Activated naive CD8-positive, alpha-beta T cell (primary cell): ENCODE results near the gene NUP107.

Source experiments
- H3K27ac Mint-ChIP-seq: one replicate; pipeline ENCODE4 v1.8.0; 2021; ENCODE audit warnings: mixed read lengths
- H3K27me3 Mint-ChIP-seq: one replicate; pipeline ENCODE4 v1.8.0; 2021; ENCODE audit warnings: mixed read lengths
- H3K36me3 Mint-ChIP-seq: one replicate; pipeline ENCODE4 v1.8.0; 2021; ENCODE audit warnings: mixed read lengths
- H3K4me1 Mint-ChIP-seq: one replicate; pipeline ENCODE4 v1.8.0; 2021; ENCODE audit warnings: low read depth, mixed read lengths
- H3K4me3 Mint-ChIP-seq: one replicate; pipeline ENCODE4 v1.8.0; 2021; ENCODE audit warnings: mild to moderate bottlenecking, mixed read lengths
- H3K9me3 Mint-ChIP-seq: one replicate; pipeline ENCODE4 v1.8.0; 2021; ENCODE audit warnings: low read depth, mixed read lengths

Gene NUP107

GRCh38 chr12:68776976-68777610, 90.3 kb downstream of the NUP107 start:
- no peak overlapping the region for H3K27ac Mint-ChIP-seq
- H3K36me3 Mint-ChIP-seq = peaks cover 10% of the 10 kb centered on the region
- H3K4me1 Mint-ChIP-seq = peaks cover 18% of the 10 kb centered on the region
- H3K4me3 Mint-ChIP-seq = no peak overlapping the region
- no peaks in the 10 kb centered on the region for H3K9me3 Mint-ChIP-seq
- no peaks in the 10 kb centered on the region for H3K27me3 Mint-ChIP-seq

- H3K36me3 Mint-ChIP-seq = peaks cover 15% of the 10 kb centered on the region
- H3K4me1 Mint-ChIP-seq = no peaks in the 10 kb centered on the region
- H3K4me3 Mint-ChIP-seq = no peak overlapping the region
- H3K27ac Mint-ChIP-seq = no peak overlapping the region
- no peaks in the 10 kb centered on the region for H3K9me3 Mint-ChIP-seq
- no peaks in the 10 kb centered on the region for H3K27me3 Mint-ChIP-seq
Observed at GRCh38 chr12:68779280-68779679, 92.5 kb downstream of the NUP107 start.

DNA sequence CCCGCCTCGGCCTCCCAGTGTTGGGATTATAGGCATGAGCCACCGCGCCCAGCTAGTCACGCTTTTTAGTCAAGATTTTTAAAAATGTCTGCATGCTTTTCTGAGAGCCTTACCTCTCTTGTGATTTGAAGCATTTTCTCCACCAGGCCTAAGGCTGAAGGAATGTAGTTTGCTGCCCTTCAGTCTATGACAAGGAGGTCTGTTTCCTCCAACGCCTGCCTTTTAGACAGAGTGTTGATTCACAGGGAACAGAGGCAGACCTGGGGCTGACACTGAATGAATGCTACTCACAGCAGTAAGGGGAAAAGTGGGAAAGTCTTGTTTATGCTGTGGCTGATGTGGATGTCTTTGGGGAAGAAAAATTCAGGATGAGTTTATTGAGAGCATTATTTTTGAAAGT, 94.0 kb downstream of the NUP107 start:
- Mint-ChIP-seq H3K27me3 (no peaks in the 10 kb centered on the region), H3K36me3 (peaks cover 17% of the 10 kb centered on the region), H3K4me3 (no peak overlapping the region), H3K9me3 (no peaks in the 10 kb centered on the region), H3K27ac (no peak overlapping the region), H3K4me1 (no peaks in the 10 kb centered on the region)

DNA sequence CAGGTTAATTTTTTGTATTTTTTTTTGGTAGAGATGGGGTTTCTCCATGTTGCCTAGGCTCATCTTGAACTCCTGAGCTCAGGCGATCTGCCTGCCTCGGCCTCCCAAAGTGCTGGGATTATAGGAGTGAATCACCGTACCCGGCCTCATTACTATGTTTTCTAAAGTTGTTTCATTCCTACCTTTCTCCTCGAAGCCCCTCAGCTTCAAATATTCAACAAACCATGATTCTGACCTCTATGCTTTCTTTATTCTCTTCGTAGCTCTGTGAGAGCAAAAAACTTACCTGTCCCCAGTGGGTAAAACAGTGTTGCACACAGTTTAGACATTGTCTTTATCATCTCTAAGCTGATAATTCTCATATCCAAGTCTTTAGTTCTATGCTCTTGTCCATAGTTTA, 95.0 kb downstream of the NUP107 start:
- no peaks in the 10 kb centered on the region for H3K4me1 Mint-ChIP-seq
- H3K9me3 Mint-ChIP-seq = no peaks in the 10 kb centered on the region
- H3K27ac Mint-ChIP-seq = no peak overlapping the region
- no peaks in the 10 kb centered on the region for H3K27me3 Mint-ChIP-seq
- H3K4me3 Mint-ChIP-seq = no peak overlapping the region
- peaks cover 16% of the 10 kb centered on the region for H3K36me3 Mint-ChIP-seq

GRCh38 chr12:68784015-68784414, 97.2 kb downstream of the NUP107 start:
- no peak overlapping the region for H3K27ac Mint-ChIP-seq

DNA sequence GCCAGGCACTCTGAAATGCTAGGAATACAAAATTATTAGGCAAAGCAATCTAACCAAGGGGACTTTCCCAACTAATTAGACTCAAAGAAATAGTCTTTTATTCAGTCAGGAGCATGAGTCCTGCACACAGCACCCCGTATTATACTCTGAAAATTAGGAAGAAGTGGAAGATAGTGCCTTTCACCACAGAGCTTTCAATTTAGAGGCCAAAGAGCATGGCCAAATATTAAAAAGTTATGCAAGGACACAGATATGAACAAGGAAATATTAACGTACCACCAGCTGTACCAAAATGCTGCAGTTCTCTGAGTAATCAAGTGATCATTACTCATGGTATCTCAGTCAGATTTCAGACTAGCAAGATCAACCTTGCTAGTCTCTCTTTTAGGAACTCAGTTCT, 98.6 kb downstream of the NUP107 start:
- H3K4me1 Mint-ChIP-seq = no peaks in the 10 kb centered on the region
- H3K36me3 Mint-ChIP-seq = peaks cover 9% of the 10 kb centered on the region
- no peak overlapping the region for H3K27ac Mint-ChIP-seq
- no peaks in the 10 kb centered on the region for H3K27me3 Mint-ChIP-seq
- no peaks in the 10 kb centered on the region for H3K9me3 Mint-ChIP-seq
- no peak overlapping the region for H3K4me3 Mint-ChIP-seq

More at GRCh38 chr12:68784015-68784414, 97.2 kb downstream of the NUP107 start:
- Mint-ChIP-seq H3K4me3 (no peak overlapping the region), H3K9me3 (no peaks in the 10 kb centered on the region), H3K36me3 (peaks cover 11% of the 10 kb centered on the region), H3K27me3 (no peaks in the 10 kb centered on the region), H3K4me1 (no peaks in the 10 kb centered on the region)

GRCh38 chr12:68785823-68786222, 99.0 kb downstream of the NUP107 start:
- Mint-ChIP-seq H3K4me1 (no peaks in the 10 kb centered on the region), H3K9me3 (no peaks in the 10 kb centered on the region), H3K4me3 (no peak overlapping the region), H3K27ac (no peak overlapping the region), H3K36me3 (peaks cover 7% of the 10 kb centered on the region), H3K27me3 (no peaks in the 10 kb centered on the region)

DNA sequence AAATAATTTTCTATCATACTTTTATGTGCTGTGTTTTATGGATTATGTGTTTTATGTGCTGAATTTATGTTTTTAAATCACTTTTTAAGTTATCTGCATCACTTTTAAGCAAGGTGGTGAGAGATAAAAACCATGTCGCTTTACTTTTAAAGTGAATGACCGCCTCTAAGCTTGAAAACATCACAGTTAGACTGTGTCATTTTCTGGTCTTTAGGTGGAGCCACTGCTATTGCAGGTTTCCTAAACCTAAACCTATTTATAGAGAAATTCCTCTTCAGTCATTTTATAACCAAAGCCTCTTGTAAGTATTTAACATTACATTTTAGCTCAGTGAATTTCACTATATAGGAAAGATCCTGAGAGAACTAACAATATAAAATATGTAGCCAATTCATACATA, 100.2 kb downstream of the NUP107 start:
- Mint-ChIP-seq H3K4me3 (no peak overlapping the region), H3K27me3 (no peaks in the 10 kb centered on the region), H3K9me3 (no peaks in the 10 kb centered on the region), H3K4me1 (no peaks in the 10 kb centered on the region), H3K27ac (no peak overlapping the region), H3K36me3 (peaks cover 6% of the 10 kb centered on the region)

GRCh38 chr12:68788554-68789143, 101.9 kb downstream of the NUP107 start:
- H3K36me3 Mint-ChIP-seq = peaks cover 2% of the 10 kb centered on the region
- no peaks in the 10 kb centered on the region for H3K9me3 Mint-ChIP-seq
- no peaks in the 10 kb centered on the region for H3K4me1 Mint-ChIP-seq
- no peaks in the 10 kb centered on the region for H3K27me3 Mint-ChIP-seq
- no peak overlapping the region for H3K27ac Mint-ChIP-seq
- H3K4me3 Mint-ChIP-seq = no peak overlapping the region

GRCh38 chr12:68789144-68789878, 102.5 kb downstream of the NUP107 start:
- peaks cover 1% of the 10 kb centered on the region for H3K36me3 Mint-ChIP-seq
- no peak overlapping the region for H3K4me3 Mint-ChIP-seq
- no peaks in the 10 kb centered on the region for H3K4me1 Mint-ChIP-seq
- H3K9me3 Mint-ChIP-seq = no peaks in the 10 kb centered on the region
- no peaks in the 10 kb centered on the region for H3K27me3 Mint-ChIP-seq
- H3K27ac Mint-ChIP-seq = no peak overlapping the region

DNA sequence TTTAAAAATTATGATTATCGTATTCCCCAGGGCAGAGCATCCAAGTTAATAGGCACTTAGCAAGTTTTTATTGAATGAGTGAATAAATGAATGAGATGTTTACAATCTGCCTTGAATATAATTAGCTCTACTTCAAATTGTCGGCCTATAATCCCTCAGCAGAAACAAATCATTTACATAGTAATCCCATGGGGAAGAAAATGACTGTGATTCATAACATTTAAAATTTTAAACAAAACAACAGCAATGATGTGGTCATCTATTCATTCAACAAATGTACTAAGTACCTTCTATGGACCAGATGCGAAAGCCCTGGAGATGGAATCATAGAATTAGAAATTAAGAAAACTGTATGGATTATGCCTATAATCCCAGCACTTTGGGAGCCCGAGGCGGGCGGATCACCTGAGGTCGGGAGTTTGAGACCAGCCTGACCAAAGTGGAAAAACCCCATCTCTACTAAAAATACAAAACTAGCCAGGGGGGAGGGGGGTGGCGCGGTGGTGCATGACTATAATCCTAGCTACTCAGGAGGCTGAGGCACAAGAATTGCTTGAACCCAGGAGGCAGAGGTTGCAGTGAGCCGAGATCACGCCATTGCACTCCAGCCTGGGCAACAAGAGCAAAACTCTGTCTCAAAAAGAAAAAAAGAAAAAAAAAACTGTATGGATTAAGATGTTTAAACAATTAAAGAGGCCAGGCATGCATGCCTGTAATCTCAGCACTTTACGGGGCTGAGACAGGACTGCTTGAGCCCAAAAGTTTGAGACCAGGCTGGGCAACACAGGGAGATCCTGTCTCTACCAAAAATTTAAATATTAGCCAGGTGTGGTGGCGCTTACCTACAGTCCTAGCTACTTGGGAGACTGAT, 103.5 kb downstream of the NUP107 start:
- H3K4me1 Mint-ChIP-seq = no peaks in the 10 kb centered on the region
- H3K27ac Mint-ChIP-seq = no peak overlapping the region
- H3K4me3 Mint-ChIP-seq = no peak overlapping the region
- no peaks in the 10 kb centered on the region for H3K9me3 Mint-ChIP-seq
- no peaks in the 10 kb centered on the region for H3K27me3 Mint-ChIP-seq
- no peaks in the 10 kb centered on the region for H3K36me3 Mint-ChIP-seq

GRCh38 chr12:68790952-68791234, 104.1 kb downstream of the NUP107 start:
- H3K27ac Mint-ChIP-seq = no peak overlapping the region
- H3K4me1 Mint-ChIP-seq = no peaks in the 10 kb centered on the region
- H3K4me3 Mint-ChIP-seq = no peak overlapping the region
- no peaks in the 10 kb centered on the region for H3K9me3 Mint-ChIP-seq
- H3K36me3 Mint-ChIP-seq = no peaks in the 10 kb centered on the region
- H3K27me3 Mint-ChIP-seq = no peaks in the 10 kb centered on the region

GRCh38 chr12:68791897-68792481, 105.2 kb downstream of the NUP107 start:
- no peak overlapping the region for H3K4me3 Mint-ChIP-seq
- H3K9me3 Mint-ChIP-seq = no peaks in the 10 kb centered on the region
- no peaks in the 10 kb centered on the region for H3K4me1 Mint-ChIP-seq
- H3K27me3 Mint-ChIP-seq = no peaks in the 10 kb centered on the region
- H3K36me3 Mint-ChIP-seq = no peaks in the 10 kb centered on the region
- H3K27ac Mint-ChIP-seq = no peak overlapping the region

GRCh38 chr12:68792952-68793351, 106.2 kb downstream of the NUP107 start:
- Mint-ChIP-seq H3K36me3 (no peaks in the 10 kb centered on the region), H3K4me1 (no peaks in the 10 kb centered on the region), H3K27ac (no peak overlapping the region), H3K9me3 (no peaks in the 10 kb centered on the region), H3K4me3 (no peak overlapping the region), H3K27me3 (no peaks in the 10 kb centered on the region)

GRCh38 chr12:68793436-68793835, 106.7 kb downstream of the NUP107 start:
- Mint-ChIP-seq H3K27ac (no peak overlapping the region), H3K27me3 (no peaks in the 10 kb centered on the region), H3K4me1 (no peaks in the 10 kb centered on the region), H3K9me3 (no peaks in the 10 kb centered on the region), H3K4me3 (no peak overlapping the region), H3K36me3 (no peaks in the 10 kb centered on the region)
